GM12878 (cell line): ENCODE data around the gene HEPACAM. TPM values are rescaled to one million over a fixed set of nuclear protein-coding genes. Genes with fewer than 3 reads are reported as not detected.

Experiments used
- ATAC-seq: fragments of 200-7000 bp; cut with Tn5 transposase; 3 replicates; pipeline ENCODE4 v1.9.1; 2020; ENCODE audit warnings: mild to moderate bottlenecking, moderate library complexity
- BruUV-seq: library from RNA; stranded (reverse); fragments of 400-500 nt; replicated peaks from 2 replicates; lab custom pipeline; 2021; lab: Mats Ljungman, UMichigan
- CTCF ChIA-PET: fragments of 300-600 bp; sonication (Branson Sonifier 250); formaldehyde crosslinking; extraction: SDS; loops from one replicate; lab custom pipeline; 2021; ENCODE audit warnings: inconsistent platforms; lab: Yijun Ruan, JAX
- POLR2A ChIA-PET: fragments of 350-600 bp; formaldehyde crosslinking; extraction: SDS; loops from one replicate; lab custom pipeline; 2021; ENCODE audit warnings: inconsistent platforms; lab: Charles Lee
- RAD21 ChIA-PET: fragments of 300-600 bp; sonication (Branson Sonifier 250); formaldehyde crosslinking; loops from one replicate; lab custom pipeline; 2023; ENCODE audit warnings: antibody characterized with exemption; ENCODE audit not compliant: unreplicated experiment; lab: Charles Lee
- SMC1A ChIA-PET: fragments of 300-600 bp; sonication (Branson Sonifier 250); formaldehyde crosslinking; loops from one replicate; lab custom pipeline; 2023; ENCODE audit not compliant: unreplicated experiment, uncharacterized antibody; lab: Charles Lee
- DNase-seq: peaks from one replicate; pipeline ENCODE4 v3.0.0-alpha.2; 2011; ENCODE audit warnings: low read depth, low spot score
- FAIRE-seq: peaks from 3 replicates; lab custom pipeline; 2011; peaks lifted over from hg19 to GRCh38; lab: Jason Lieb, UNC
- H2AFZ ChIP-seq: 2 replicates; pipeline ENCODE4 v1.6.0; 2011; ENCODE audit warnings: low read depth, low read length, control low read depth; ENCODE audit not compliant: control insufficient read depth
- H3K27ac ChIP-seq: 2 replicates; pipeline ENCODE4 v1.5.1; 2011; ENCODE audit warnings: control low read depth; ENCODE audit not compliant: control insufficient read depth, insufficient read depth
- H3K27me3 ChIP-seq, 2 experiments: replicated peaks in 1 of 2; 2 replicates each; pipeline versions ENCODE4 v1.6.0 to v1.6.1; 2011; ENCODE audit warnings: low read length in 1 of 2; ENCODE audit not compliant: control insufficient read depth in 2 of 2, insufficient read depth in 2 of 2
- H3K36me3 ChIP-seq, 2 experiments: 2 replicates each; pipeline ENCODE4 v1.5.1; 2011; ENCODE audit warnings: low read length in 1 of 2; ENCODE audit not compliant: control insufficient read depth in 2 of 2, insufficient read depth in 2 of 2
- H3K4me1 ChIP-seq: 2 replicates; pipeline ENCODE4 v1.6.1; 2011; ENCODE audit warnings: mild to moderate bottlenecking, low read length, moderate library complexity, mixed read lengths; ENCODE audit not compliant: control insufficient read depth, insufficient read depth
- H3K4me2 ChIP-seq: 2 replicates; pipeline ENCODE4 v1.6.0; 2011; ENCODE audit warnings: control low read depth; ENCODE audit not compliant: control insufficient read depth, insufficient read depth
- H3K4me3 ChIP-seq: fragments of 200-600 bp; sonication (generic); 2 replicates; pipeline ENCODE4 v1.5.1; 2016
- H3K79me2 ChIP-seq: 2 replicates; pipeline ENCODE4 v1.6.0; 2011; ENCODE audit warnings: low read length; ENCODE audit not compliant: control insufficient read depth, insufficient read depth
- H3K9ac ChIP-seq: 2 replicates; pipeline ENCODE4 v1.8.0; 2011; ENCODE audit warnings: low read length, control low read depth, mixed read lengths; ENCODE audit not compliant: control insufficient read depth, insufficient read depth
- H3K9me3 ChIP-seq: replicated peaks from 3 replicates; pipeline ENCODE4 v1.5.1; 2011; ENCODE audit warnings: mild to moderate bottlenecking, low read length; ENCODE audit not compliant: control insufficient read depth, insufficient read depth
- H4K20me1 ChIP-seq: 2 replicates; pipeline ENCODE4 v1.6.0; 2011; ENCODE audit not compliant: control insufficient read depth, insufficient read depth
- ASH2L ChIP-seq: fragments of 300-600, 200-600 bp; sonication (generic); IDR thresholded peaks from 2 replicates; pipeline ENCODE4 v1.6.1; 2017; ENCODE audit warnings: low read depth, mild to moderate bottlenecking, borderline replicate concordance
- FOS ChIP-seq: IDR thresholded peaks from 3 replicates; pipeline ENCODE4 v1.6.1; 2011; ENCODE audit warnings: borderline replicate concordance; ENCODE audit not compliant: insufficient read length; ENCODE audit errors: extremely low read depth
- GATAD2B ChIP-seq: fragments of 450-650 bp; conservative IDR thresholded peaks from 2 replicates; pipeline ENCODE4 v1.6.1; 2017; ENCODE audit warnings: low read depth, mild to moderate bottlenecking, moderate library complexity
- HDAC2 ChIP-seq: fragments of 200-600 bp; sonication (generic); IDR thresholded peaks from 2 replicates; pipeline ENCODE4 v1.6.1; 2017
- HDAC6 ChIP-seq: fragments of 200-600 bp; sonication (generic); IDR thresholded peaks from one replicate; pipeline ENCODE4 v1.8.0; 2017; ENCODE audit warnings: antibody characterized with exemption; ENCODE audit not compliant: unreplicated experiment
- IKZF2 ChIP-seq, 2 experiments: fragments of 450-650 bp; IDR thresholded peaks; 2 replicates each; pipeline ENCODE4 v1.6.1; 2017; ENCODE audit warnings: mild to moderate bottlenecking in 2 of 2, moderate library complexity in 2 of 2
- JUNB ChIP-seq: IDR thresholded peaks from 2 replicates; pipeline ENCODE4 v1.6.1; 2016; ENCODE audit warnings: antibody characterized with exemption, mild to moderate bottlenecking
- JUND ChIP-seq: IDR thresholded peaks from 2 replicates; pipeline ENCODE4 v1.6.1; 2012; ENCODE audit warnings: low read depth, mild to moderate bottlenecking, low read length, improper control_type of control experiment, moderate library complexity
- NBN ChIP-seq: fragments of 450-650 bp; IDR thresholded peaks from 2 replicates; pipeline ENCODE4 v1.6.1; 2016
- NFYA ChIP-seq: IDR thresholded peaks from 2 replicates; pipeline ENCODE4 v1.6.1; 2011; ENCODE audit warnings: low read depth, mild to moderate bottlenecking, low read length, improper control_type of control experiment, borderline replicate concordance
- RB1 ChIP-seq: fragments of 450-650 bp; formaldehyde crosslinking; IDR thresholded peaks from 2 replicates; pipeline ENCODE4 v1.6.1; 2017; ENCODE audit warnings: mild to moderate bottlenecking, borderline replicate concordance
- RFX5 ChIP-seq: IDR thresholded peaks from 2 replicates; pipeline ENCODE4 v1.6.1; 2011; ENCODE audit warnings: low read depth, low read length, improper control_type of control experiment
- SIX5 ChIP-seq: IDR thresholded peaks from 2 replicates; pipeline ENCODE4 v1.6.1; 2011; ENCODE audit warnings: mild to moderate bottlenecking, low read depth, low read length, moderate library complexity; ENCODE audit not compliant: severe bottlenecking
- SPI1 ChIP-seq: IDR thresholded peaks from 2 replicates; pipeline ENCODE4 v1.6.1; 2011; ENCODE audit warnings: low read depth, mild to moderate bottlenecking, low read length, moderate library complexity, borderline replicate concordance; ENCODE audit not compliant: insufficient read depth
- TARDBP ChIP-seq: IDR thresholded peaks from 2 replicates; pipeline ENCODE4 v1.6.1; 2016; ENCODE audit warnings: borderline replicate concordance
- TBL1XR1 ChIP-seq: IDR thresholded peaks from 2 replicates; pipeline ENCODE4 v1.6.1; 2012; ENCODE audit warnings: low read depth, low read length, improper control_type of control experiment
- TCF7 ChIP-seq: IDR thresholded peaks from 2 replicates; pipeline ENCODE4 v1.6.1; 2014; ENCODE audit warnings: antibody characterized with exemption, borderline replicate concordance
- WRNIP1 ChIP-seq: IDR thresholded peaks from 2 replicates; pipeline ENCODE4 v1.6.1; 2011; ENCODE audit warnings: low read depth, low read length, improper control_type of control experiment, borderline replicate concordance
- WGBS: methylation state at CpG from one replicate; pipeline ENCODE4 v1.1.6; 2016; ENCODE audit warnings: low lambda C conversion rate; ENCODE audit not compliant: insufficient replicate concordance, insufficient coverage; ENCODE audit errors: missing lambda C conversion rate; 5-methylcytosine and 5-hydroxymethylcytosine counted together
- in situ Hi-C: fragments of 300-500 bp; cut with MboI; formaldehyde crosslinking; loops from 9 replicates; pipeline ENCODE4 v1.14.3; 2018; ENCODE audit warnings: mixed read lengths
- intact Hi-C: fragments of 100-400 bp; cut with micrococcal nuclease; formaldehyde crosslinking; loops from one replicate; pipeline ENCODE4 v1.14.2; 2022; ENCODE audit not compliant: unreplicated experiment
- polyA plus RNA-seq, 11 experiments: library from polyadenylated mRNA; depleted of rRNA in 4 of 11; unstranded in 6 of 11; stranded (reverse) in 5 of 11; fragments of >200 nt; fragmentation: Nextera tagmentation in 4 of 11; fragmentation: Illumina TruSeq in 1 of 11; extraction: Ambion mirVana in 4 of 11; extraction: Trizol in 1 of 11; gene quantifications; 1 replicate in 1 of 11; 2 replicates in 10 of 11; pipeline versions ENCODE4 v1.2.1 to v1.2.3, GENCODE V29; 2011 to 2016; ENCODE audit warnings: inconsistent platforms in 2 of 11, missing spikeins in 2 of 11, low read depth in 1 of 11
- total RNA-seq, 4 experiments: library from RNA; depleted of rRNA in 3 of 4; stranded (reverse); fragments of >200 nt in 3 of 4; fragmentation: Illumina TruSeq in 1 of 4; extraction: Trizol in 1 of 4; gene quantifications; 2 replicates each; pipeline versions ENCODE4 v1.2.1 to v1.2.3, GENCODE V29; 2013 to 2021
- TF ChIP-seq, protein P1 (sequence below): fragments of 450-650 bp; IDR thresholded peaks from 2 replicates; pipeline ENCODE4 v1.6.1; 2017; ENCODE audit warnings: mild to moderate bottlenecking, low read depth, inconsistent platforms; ENCODE audit not compliant: poor library complexity, severe bottlenecking
- TF ChIP-seq, protein P2 (sequence below): IDR thresholded peaks from 2 replicates; pipeline ENCODE4 v1.6.1; 2011; ENCODE audit warnings: low read depth, low read length, improper control_type of control experiment, borderline replicate concordance

HEPACAM gene
- total and polyA plus RNA-seq, 10 of the 15 experiments (the other 5 are each of a cell fraction or from before 2014, with no cell fraction given): 0.03 TPM; not detected in 9

DNA sequence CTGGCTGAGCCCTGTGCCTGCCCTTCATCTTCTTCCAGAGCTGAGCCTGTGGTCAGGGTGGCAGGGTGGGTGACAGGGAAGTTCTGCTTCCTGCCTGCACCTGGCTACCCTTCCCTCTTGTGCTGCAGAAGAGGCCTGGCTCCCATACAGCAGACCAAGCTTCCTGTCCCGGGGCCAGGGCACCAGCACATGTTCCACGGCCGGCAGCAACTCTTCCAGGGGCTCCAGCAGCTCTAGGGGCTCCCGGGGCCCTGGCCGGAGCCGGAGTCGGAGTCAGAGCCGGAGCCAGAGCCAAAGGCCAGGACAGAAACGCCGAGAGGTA, 55.6 kb downstream of the HEPACAM start (continued):
- TF ChIP-seq ASH2L (no peak), TCF7 (no peak)

DNA sequence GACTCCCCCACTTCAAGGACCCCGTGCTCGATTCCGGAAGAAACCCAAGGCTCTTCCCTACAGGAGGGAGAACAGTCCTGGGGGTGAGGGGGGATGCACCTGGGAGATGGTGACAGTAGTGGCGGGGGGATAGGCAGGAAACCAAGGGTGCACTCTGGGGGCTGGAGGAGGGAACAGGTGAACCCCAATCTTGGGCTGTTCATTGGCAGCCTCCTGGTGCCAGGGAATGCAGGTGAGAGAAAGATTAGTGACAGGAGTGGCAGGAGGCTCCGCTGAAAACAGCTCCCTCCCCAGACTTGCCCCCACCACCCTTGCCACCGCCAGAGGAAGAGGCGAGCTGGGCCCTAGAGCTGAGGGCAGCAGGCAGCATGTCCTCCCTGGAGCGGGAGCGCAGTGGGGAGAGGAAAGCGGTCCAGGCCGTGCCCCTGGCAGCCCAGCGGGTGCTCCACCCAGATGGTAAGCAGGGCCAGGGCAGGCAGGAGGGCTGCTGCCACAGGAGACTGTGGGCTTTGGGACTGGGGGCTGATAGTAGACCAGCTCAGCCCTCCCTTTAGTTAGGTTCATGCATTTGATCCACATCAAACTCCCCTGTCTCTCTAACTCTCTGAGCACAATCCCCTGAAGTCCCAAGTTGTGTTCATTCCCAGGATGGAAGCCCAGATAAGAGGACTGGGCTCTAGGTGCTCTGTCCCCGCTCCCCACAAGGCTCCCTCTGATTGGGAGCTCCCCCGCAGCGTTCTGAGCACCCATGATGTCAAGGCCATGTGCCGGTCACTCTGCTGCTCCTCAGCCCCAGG, 56.2 kb downstream of the HEPACAM start:
- CTCF ChIA-PET: interaction anchor here (1.0 kb wide), 1 partner anchor 9 kb away, joined by 3 read pairs; no protein-coding TSS in a partner anchor
- SMC1A ChIA-PET: no interaction called here
- H3K79me2 ChIP-seq: no peaks in the 10 kb centered on the region
- DNase-seq (no peak), FAIRE-seq (no peak)
- H3K9ac ChIP-seq: no peak overlapping the region
- H3K27me3 ChIP-seq: peaks cover under 1 to 1% of the 10 kb centered on the region in 2 experiments; a peak in 2 of 4 replicates
- no peaks in the 10 kb centered on the region for H3K36me3 ChIP-seq
- intact Hi-C loops: loop anchor here (10.0 kb wide), 1 partner anchor 265 kb away; no protein-coding TSS in a partner anchor
- no peak overlapping the region for H3K27ac ChIP-seq
- no peak overlapping the region for H3K4me3 ChIP-seq
- RAD21 ChIA-PET: no interaction called here
- H2AFZ ChIP-seq: no peak overlapping the region
- WGBS: 48% methylated on average over 16 of the region's 16 CpGs
- TF ChIP-seq, protein P1, sequence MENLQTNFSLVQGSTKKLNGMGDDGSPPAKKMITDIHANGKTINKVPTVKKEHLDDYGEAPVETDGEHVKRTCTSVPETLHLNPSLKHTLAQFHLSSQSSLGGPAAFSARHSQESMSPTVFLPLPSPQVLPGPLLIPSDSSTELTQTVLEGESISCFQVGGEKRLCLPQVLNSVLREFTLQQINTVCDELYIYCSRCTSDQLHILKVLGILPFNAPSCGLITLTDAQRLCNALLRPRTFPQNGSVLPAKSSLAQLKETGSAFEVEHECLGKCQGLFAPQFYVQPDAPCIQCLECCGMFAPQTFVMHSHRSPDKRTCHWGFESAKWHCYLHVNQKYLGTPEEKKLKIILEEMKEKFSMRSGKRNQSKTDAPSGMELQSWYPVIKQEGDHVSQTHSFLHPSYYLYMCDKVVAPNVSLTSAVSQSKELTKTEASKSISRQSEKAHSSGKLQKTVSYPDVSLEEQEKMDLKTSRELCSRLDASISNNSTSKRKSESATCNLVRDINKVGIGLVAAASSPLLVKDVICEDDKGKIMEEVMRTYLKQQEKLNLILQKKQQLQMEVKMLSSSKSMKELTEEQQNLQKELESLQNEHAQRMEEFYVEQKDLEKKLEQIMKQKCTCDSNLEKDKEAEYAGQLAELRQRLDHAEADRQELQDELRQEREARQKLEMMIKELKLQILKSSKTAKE: no peak
- no peak for TF ChIP-seq TARDBP
- no peak for TF ChIP-seq NFYA
- no peak for TF ChIP-seq FOS
- TF ChIP-seq WRNIP1: no peak
- TF ChIP-seq IKZF2 (IDR thresholded peaks at IDR 0.05): no peak
- TF ChIP-seq GATAD2B: no peak
- TF ChIP-seq NBN: no peak
- no peak for TF ChIP-seq TBL1XR1
- TF ChIP-seq HDAC6: no peak
- TF ChIP-seq JUNB: no peak
- TF ChIP-seq HDAC2: no peak
- TF ChIP-seq, protein P2, sequence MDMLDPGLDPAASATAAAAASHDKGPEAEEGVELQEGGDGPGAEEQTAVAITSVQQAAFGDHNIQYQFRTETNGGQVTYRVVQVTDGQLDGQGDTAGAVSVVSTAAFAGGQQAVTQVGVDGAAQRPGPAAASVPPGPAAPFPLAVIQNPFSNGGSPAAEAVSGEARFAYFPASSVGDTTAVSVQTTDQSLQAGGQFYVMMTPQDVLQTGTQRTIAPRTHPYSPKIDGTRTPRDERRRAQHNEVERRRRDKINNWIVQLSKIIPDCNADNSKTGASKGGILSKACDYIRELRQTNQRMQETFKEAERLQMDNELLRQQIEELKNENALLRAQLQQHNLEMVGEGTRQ: no peak
- no peak for TF ChIP-seq RB1
- no peak for TF ChIP-seq RFX5
- TF ChIP-seq SIX5: no peak
- TF ChIP-seq SPI1: no peak
- TF ChIP-seq JUND: no peak
- TF ChIP-seq, all 136 proteins: peak for 0
- no peak for ATAC-seq
- BruUV-seq: no TSS peak
- Histone ChIP-seq H3K9me3 (no peaks in the 10 kb centered on the region), H3K4me1 (no peaks in the 10 kb centered on the region), H4K20me1 (no peaks in the 10 kb centered on the region), H3K4me2 (no peak overlapping the region)
- in situ Hi-C loops: no loop called here
- POLR2A ChIA-PET: no interaction called here
